VCaP (cell line): Measurements from ENCODE around the gene OR2L3.

Experiments
- H3K27ac ChIP-seq: fragments of 450-650 bp; 2 replicates; pipeline ENCODE4 v1.5.1; 2017
- CTCF ChIP-seq: fragments of 450-650 bp; conservative IDR thresholded peaks from 2 replicates; pipeline ENCODE4 v1.5.1; 2017; ENCODE audit warnings: mild to moderate bottlenecking, moderate library complexity

The OR2L3 gene

DNA sequence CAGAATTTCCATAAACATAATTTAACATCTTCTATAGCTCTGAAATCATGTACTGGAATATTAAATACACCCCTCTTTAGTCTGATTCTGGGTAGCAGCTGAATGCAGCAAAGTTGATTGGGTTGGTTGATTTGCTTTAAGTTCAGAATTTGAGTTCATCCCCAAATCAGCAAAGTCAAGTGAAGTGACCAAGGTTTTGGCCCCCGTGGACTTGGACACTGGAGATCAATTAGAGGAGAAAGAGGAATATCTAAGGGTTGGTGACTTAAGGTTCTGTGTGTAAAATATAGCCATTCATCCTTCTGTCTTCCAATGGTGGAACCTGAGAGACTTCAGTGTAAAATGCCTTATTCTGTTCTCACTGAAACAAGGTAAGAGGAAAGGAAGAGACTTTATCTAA lies 48.2 kb downstream of the OR2L3 start, which contains the start of gene OR2L13:
Gene OR2L13, plus strand, starts transcription at position 301 of the 400 bp plus-strand sequence. CDS start 4,192 bp downstream, outside the sequence.
- no peak within 1 kb of the TSS for H3K27ac ChIP-seq
- no peak for TF ChIP-seq CTCF

GRCh38 chr1:248098529-248098928 lies 51.9 kb downstream of the OR2L3 start:
- no peak for TF ChIP-seq CTCF
- H3K27ac ChIP-seq: no peak overlapping the region

GRCh38 chr1:248102847-248103246 lies 56.2 kb downstream of the OR2L3 start:
- H3K27ac ChIP-seq: no peak overlapping the region
- TF ChIP-seq CTCF: no peak

DNA sequence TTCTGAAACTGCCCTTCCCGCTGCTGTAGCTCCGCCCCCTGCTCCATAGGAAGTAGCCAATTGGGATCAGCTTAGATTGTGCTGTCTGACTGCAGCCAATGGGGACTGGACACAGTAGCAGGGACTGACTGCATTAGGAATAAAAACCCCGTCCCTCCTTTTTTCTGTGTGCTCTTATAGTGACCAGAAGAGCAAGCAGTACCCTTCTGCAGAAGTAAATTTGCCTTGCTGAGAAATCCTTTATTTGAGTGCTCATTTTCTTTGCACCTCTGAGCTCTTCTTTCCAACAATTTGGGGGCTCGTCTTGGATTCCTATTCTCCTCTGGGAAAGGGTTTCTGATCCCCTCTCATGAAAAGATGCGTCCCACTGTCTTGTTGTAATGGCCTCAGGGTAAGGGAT lies 64.5 kb downstream of the OR2L3 start:
- TF ChIP-seq CTCF: no peak
- no peak overlapping the region for H3K27ac ChIP-seq
